Peyer's patch (tissue), 4 donors: Measurements from ENCODE around the gene CCDC6.

Experiments
- CTCF ChIP-seq, 6 experiments: fragments of 450-650 bp in 4 of 6; fragments of 200-600 bp in 2 of 6; sonication (generic) in 1 of 6; IDR thresholded peaks; one replicate each; pipeline ENCODE4 v1.5.1; 2017 to 2019; ENCODE audit warnings: antibody characterized with exemption in 6 of 6, mild to moderate bottlenecking in 3 of 6, moderate library complexity in 1 of 6
- POLR2A ChIP-seq, 2 donors: fragments of 450-650 bp; IDR thresholded peaks; one replicate each; pipeline ENCODE4 v1.5.1; 2017; ENCODE audit warnings: antibody characterized with exemption in 2 of 2, mild to moderate bottlenecking in 2 of 2, moderate library complexity in 2 of 2

- TF ChIP-seq CTCF (IDR thresholded peaks at IDR 0.05) (no peak), POLR2A (IDR thresholded peaks at IDR 0.05) (no peak)
Observed at GRCh38 chr10:59910867-59911266, 4.5 kb upstream of the CCDC6 start.
